ENCODE results near the gene GPBP1. TPM values are rescaled to one million over a fixed set of nuclear protein-coding genes. Genes with fewer than 3 reads are reported as not detected.

Gene GPBP1
- total and polyA plus RNA-seq, 2 experiments from 2014 or later: 105 to 109 TPM

DNA sequence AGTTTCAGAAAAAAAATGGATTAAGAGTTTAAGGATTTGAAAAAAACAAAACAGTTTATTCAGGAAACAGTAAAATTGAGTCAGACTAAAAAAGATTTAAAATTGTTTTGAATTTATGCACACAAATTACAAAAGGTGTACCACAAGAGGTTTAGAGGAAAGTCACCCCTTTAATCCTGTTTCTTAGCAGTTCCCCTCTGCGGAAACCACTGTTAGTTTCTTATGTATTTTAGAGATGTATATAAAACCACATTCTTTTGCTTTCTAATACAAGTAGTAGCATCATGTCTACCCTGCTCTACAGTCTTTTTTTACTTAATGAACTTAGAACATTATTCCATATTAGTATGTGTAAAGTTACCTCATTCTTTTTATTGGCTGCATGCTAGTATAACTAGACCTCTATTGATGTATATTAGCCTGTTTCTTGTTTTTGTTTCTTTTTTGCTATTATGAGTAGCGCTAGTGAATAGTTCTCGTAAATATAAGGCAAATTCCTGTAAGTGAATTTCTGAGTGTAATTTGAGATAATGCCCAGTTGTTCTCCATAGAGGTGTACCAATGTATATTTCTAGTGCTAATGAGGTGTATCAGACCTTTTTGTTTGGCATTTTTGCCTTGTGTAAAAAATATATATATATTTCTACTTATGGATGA is 20.0 kb downstream of the GPBP1 start:
- Mint-ChIP-seq H3K36me3 (ENCODE audit: low read depth) (peaks cover 37% of the 10 kb centered on the region), H3K27ac (no peak overlapping the region), H3K9me3 (no peaks in the 10 kb centered on the region), H3K4me3 (no peak overlapping the region), H3K27me3 (ENCODE audit: insufficient read depth, low read depth, poor library complexity) (peaks cover 3% of the 10 kb centered on the region), H3K4me1 (peaks cover 23% of the 10 kb centered on the region)
- Histone ChIP-seq H3K79me2 (replicated peaks; ENCODE audit: insufficient read depth) (peaks cover 100% of the 10 kb centered on the region), H2AFZ (no peak overlapping the region), H3F3A (replicated peaks; ENCODE audit: low read depth) (no peaks in the 10 kb centered on the region), H3K4me1 (ENCODE audit: insufficient read depth) (peaks cover 30% of the 10 kb centered on the region), H4K20me1 (replicated peaks; ENCODE audit: insufficient read depth) (peaks cover 86% of the 10 kb centered on the region), H3K4me2 (no peak overlapping the region), H3K27me3 (ENCODE audit: insufficient read depth) (no peaks in the 10 kb centered on the region), H3K4me3 (no peak overlapping the region), H3K27ac (ENCODE audit: low read depth) (no peak overlapping the region), H3K9me2 (ENCODE audit: insufficient read depth) (no peaks in the 10 kb centered on the region), H3K36me3 (ENCODE audit: insufficient read depth) (no peaks in the 10 kb centered on the region; the same call in 1 of the 2 replicates)
- DNase-seq (ENCODE audit: low spot score): no peak
- TF ChIP-seq POLR2AphosphoS5 (IDR thresholded peaks at IDR 0.05; ENCODE audit: low read depth) (no peak), EZH2 (IDR thresholded peaks at IDR 0.05; ENCODE audit: low read depth, unreplicated experiment) (no peak)
- TF ChIP-seq, protein P1, sequence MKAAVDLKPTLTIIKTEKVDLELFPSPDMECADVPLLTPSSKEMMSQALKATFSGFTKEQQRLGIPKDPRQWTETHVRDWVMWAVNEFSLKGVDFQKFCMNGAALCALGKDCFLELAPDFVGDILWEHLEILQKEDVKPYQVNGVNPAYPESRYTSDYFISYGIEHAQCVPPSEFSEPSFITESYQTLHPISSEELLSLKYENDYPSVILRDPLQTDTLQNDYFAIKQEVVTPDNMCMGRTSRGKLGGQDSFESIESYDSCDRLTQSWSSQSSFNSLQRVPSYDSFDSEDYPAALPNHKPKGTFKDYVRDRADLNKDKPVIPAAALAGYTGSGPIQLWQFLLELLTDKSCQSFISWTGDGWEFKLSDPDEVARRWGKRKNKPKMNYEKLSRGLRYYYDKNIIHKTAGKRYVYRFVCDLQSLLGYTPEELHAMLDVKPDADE (IDR thresholded peaks at IDR 0.05): no peak
- no peak for ATAC-seq

DNA sequence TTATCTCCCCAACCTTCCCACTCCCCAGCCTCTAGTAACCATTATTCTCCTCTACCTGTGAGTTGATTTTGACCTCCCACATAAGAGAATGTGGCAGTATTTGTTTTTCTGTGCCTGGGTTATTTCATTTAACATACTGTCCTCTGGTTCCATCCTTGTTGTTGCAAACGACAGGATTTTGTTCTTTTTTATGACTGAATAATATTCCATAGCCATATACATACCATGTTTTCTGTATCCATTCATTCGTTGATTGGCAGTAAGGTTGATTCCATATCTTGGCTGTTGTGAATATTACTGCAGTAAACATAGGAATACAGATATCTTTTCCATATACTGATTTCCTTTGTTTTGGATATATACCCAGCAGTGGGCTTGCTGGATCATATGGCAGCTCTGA is 20.8 kb downstream of the GPBP1 start:
- Histone ChIP-seq H3K4me2 (no peak overlapping the region), H4K20me1 (replicated peaks; ENCODE audit: insufficient read depth) (peaks cover 83% of the 10 kb centered on the region), H3K4me1 (ENCODE audit: insufficient read depth) (peaks cover 29% of the 10 kb centered on the region), H3K36me3 (ENCODE audit: insufficient read depth) (no peaks in the 10 kb centered on the region; the same call in 1 of the 2 replicates), H3K27me3 (ENCODE audit: insufficient read depth) (no peaks in the 10 kb centered on the region), H3K9me2 (ENCODE audit: insufficient read depth) (no peaks in the 10 kb centered on the region), H3K4me3 (no peak overlapping the region), H3F3A (replicated peaks; ENCODE audit: low read depth) (no peaks in the 10 kb centered on the region), H2AFZ (no peak overlapping the region), H3K79me2 (replicated peaks; ENCODE audit: insufficient read depth) (peaks cover 100% of the 10 kb centered on the region), H3K27ac (ENCODE audit: low read depth) (no peak overlapping the region)
- no peak for ATAC-seq
- no peak for TF ChIP-seq JUNB (IDR thresholded peaks at IDR 0.05; ENCODE audit: unreplicated experiment)
- TF ChIP-seq, protein P2, sequence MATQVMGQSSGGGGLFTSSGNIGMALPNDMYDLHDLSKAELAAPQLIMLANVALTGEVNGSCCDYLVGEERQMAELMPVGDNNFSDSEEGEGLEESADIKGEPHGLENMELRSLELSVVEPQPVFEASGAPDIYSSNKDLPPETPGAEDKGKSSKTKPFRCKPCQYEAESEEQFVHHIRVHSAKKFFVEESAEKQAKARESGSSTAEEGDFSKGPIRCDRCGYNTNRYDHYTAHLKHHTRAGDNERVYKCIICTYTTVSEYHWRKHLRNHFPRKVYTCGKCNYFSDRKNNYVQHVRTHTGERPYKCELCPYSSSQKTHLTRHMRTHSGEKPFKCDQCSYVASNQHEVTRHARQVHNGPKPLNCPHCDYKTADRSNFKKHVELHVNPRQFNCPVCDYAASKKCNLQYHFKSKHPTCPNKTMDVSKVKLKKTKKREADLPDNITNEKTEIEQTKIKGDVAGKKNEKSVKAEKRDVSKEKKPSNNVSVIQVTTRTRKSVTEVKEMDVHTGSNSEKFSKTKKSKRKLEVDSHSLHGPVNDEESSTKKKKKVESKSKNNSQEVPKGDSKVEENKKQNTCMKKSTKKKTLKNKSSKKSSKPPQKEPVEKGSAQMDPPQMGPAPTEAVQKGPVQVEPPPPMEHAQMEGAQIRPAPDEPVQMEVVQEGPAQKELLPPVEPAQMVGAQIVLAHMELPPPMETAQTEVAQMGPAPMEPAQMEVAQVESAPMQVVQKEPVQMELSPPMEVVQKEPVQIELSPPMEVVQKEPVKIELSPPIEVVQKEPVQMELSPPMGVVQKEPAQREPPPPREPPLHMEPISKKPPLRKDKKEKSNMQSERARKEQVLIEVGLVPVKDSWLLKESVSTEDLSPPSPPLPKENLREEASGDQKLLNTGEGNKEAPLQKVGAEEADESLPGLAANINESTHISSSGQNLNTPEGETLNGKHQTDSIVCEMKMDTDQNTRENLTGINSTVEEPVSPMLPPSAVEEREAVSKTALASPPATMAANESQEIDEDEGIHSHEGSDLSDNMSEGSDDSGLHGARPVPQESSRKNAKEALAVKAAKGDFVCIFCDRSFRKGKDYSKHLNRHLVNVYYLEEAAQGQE (IDR thresholded peaks at IDR 0.05; ENCODE audit: unreplicated experiment): no peak
- TF ChIP-seq ZNF331 (CRISPR knock-in tag; IDR thresholded peaks at IDR 0.05; ENCODE audit: low read depth): no peak
- TF ChIP-seq NANOG (IDR thresholded peaks at IDR 0.05; ENCODE audit: borderline replicate concordance): no peak
- no peak for TF ChIP-seq CREB1 (CRISPR knock-in tag; IDR thresholded peaks at IDR 0.05; ENCODE audit: low read depth)
- TF ChIP-seq, protein P1 (IDR thresholded peaks at IDR 0.05): no peak
- H3K27me3 Mint-ChIP-seq (ENCODE audit: insufficient read depth, low read depth, poor library complexity): peaks cover 3% of the 10 kb centered on the region
- no peak overlapping the region for H3K4me3 Mint-ChIP-seq
- no peak overlapping the region for H3K27ac Mint-ChIP-seq
- H3K36me3 Mint-ChIP-seq (ENCODE audit: low read depth): peaks cover 40% of the 10 kb centered on the region
- H3K4me1 Mint-ChIP-seq: peaks cover 26% of the 10 kb centered on the region
- no peaks in the 10 kb centered on the region for H3K9me3 Mint-ChIP-seq
- DNase-seq (ENCODE audit: low spot score): no peak

Measured in GM23338 (cell line).